SK-N-MC (cell line): ENCODE measurements around the gene FBLN2.

Experiments used
- DNase-seq: peaks from one replicate; pipeline ENCODE4 v3.0.0-alpha.2; 2011; ENCODE audit warnings: low read depth, low spot score
- H3K27ac ChIP-seq: fragments of 200-600 bp; sonication (generic); 2 replicates; pipeline ENCODE4 v1.5.1; 2016; ENCODE audit warnings: mixed run types
- H3K36me3 ChIP-seq: fragments of 200-600 bp; sonication (generic); 2 replicates; pipeline ENCODE4 v1.6.1; 2017; ENCODE audit warnings: antibody characterized with exemption, low read length, mixed read lengths; ENCODE audit not compliant: insufficient read depth
- H3K4me3 ChIP-seq: fragments of 200-600 bp; sonication (generic); 2 replicates; pipeline ENCODE4 v1.5.1; 2016
- H3K9ac ChIP-seq: fragments of 200-600 bp; sonication (generic); 2 replicates; pipeline ENCODE4 v1.8.0; 2017; ENCODE audit warnings: mixed run types, mixed read lengths; ENCODE audit not compliant: insufficient read length
- H3K9me3 ChIP-seq: fragments of 200-600 bp; sonication (generic); 2 replicates; pipeline ENCODE4 v1.6.1; 2017; ENCODE audit warnings: low read depth, mild to moderate bottlenecking, antibody characterized with exemption, low read length, moderate library complexity, mixed read lengths
- EZH2 ChIP-seq: fragments of 200-600 bp; sonication (generic); IDR thresholded peaks from one replicate; pipeline ENCODE4 v1.6.1; 2017; ENCODE audit warnings: antibody characterized with exemption
- FOXP2 ChIP-seq: optimal IDR thresholded peaks from 2 replicates; pipeline ENCODE3; 2011; ENCODE audit warnings: mild to moderate bottlenecking, moderate library complexity; ENCODE audit not compliant: insufficient read depth; ENCODE audit errors: extremely low read length, control extremely low read depth
- POLR2AphosphoS5 ChIP-seq: IDR thresholded peaks from 2 replicates; pipeline ENCODE4 v1.6.1; 2012; ENCODE audit warnings: mild to moderate bottlenecking, low read depth, low read length, borderline replicate concordance

FBLN2 gene

GRCh38 chr3:13681931-13682330 lies 133.0 kb downstream of the FBLN2 start:
- Histone ChIP-seq H3K36me3 (no peaks in the 10 kb centered on the region), H3K9ac (no peak overlapping the region), H3K27ac (no peak overlapping the region), H3K9me3 (no peaks in the 10 kb centered on the region), H3K4me3 (no peak overlapping the region)
- no peak for TF ChIP-seq FOXP2
- TF ChIP-seq EZH2, result no peak
- no peak for TF ChIP-seq POLR2AphosphoS5
- no peak for DNase-seq

GRCh38 chr3:13682331-13683013 lies 133.5 kb downstream of the FBLN2 start:
- Histone ChIP-seq H3K9me3 (no peaks in the 10 kb centered on the region), H3K9ac (no peak overlapping the region), H3K4me3 (no peak overlapping the region), H3K36me3 (no peaks in the 10 kb centered on the region), H3K27ac (no peak overlapping the region)
- no peak for DNase-seq
- no peak for TF ChIP-seq POLR2AphosphoS5
- no peak for TF ChIP-seq FOXP2
- no peak for TF ChIP-seq EZH2

GRCh38 chr3:13683288-13683687 lies 134.4 kb downstream of the FBLN2 start:
- DNase-seq, result no peak
- Histone ChIP-seq H3K4me3 (no peak overlapping the region), H3K9ac (no peak overlapping the region), H3K9me3 (no peaks in the 10 kb centered on the region), H3K36me3 (no peaks in the 10 kb centered on the region), H3K27ac (no peak overlapping the region)
- TF ChIP-seq EZH2 (no peak), POLR2AphosphoS5 (no peak), FOXP2 (no peak)

GRCh38 chr3:13683772-13684171 lies 134.8 kb downstream of the FBLN2 start:
- H3K9ac ChIP-seq, result no peak overlapping the region
- H3K36me3 ChIP-seq, result no peaks in the 10 kb centered on the region

GRCh38 chr3:13684350-13684749 lies 135.4 kb downstream of the FBLN2 start:
- Histone ChIP-seq H3K4me3 (no peak overlapping the region), H3K9ac (no peak overlapping the region), H3K9me3 (no peaks in the 10 kb centered on the region), H3K27ac (no peak overlapping the region), H3K36me3 (no peaks in the 10 kb centered on the region)
- no peak for DNase-seq
- no peak for TF ChIP-seq EZH2
- no peak for TF ChIP-seq POLR2AphosphoS5
- TF ChIP-seq FOXP2, result no peak

More at GRCh38 chr3:13683772-13684171, 134.8 kb downstream of the FBLN2 start:
- H3K9me3 ChIP-seq, result no peaks in the 10 kb centered on the region
- H3K27ac ChIP-seq, result no peak overlapping the region
- H3K4me3 ChIP-seq, result no peak overlapping the region
- no peak for TF ChIP-seq EZH2
- TF ChIP-seq POLR2AphosphoS5, result no peak
- no peak for TF ChIP-seq FOXP2
- DNase-seq, result no peak

GRCh38 chr3:13684854-13685253 lies 135.9 kb downstream of the FBLN2 start:
- TF ChIP-seq FOXP2, result no peak
- no peak for TF ChIP-seq EZH2
- no peak for TF ChIP-seq POLR2AphosphoS5
- Histone ChIP-seq H3K4me3 (no peak overlapping the region), H3K36me3 (no peaks in the 10 kb centered on the region), H3K27ac (no peak overlapping the region), H3K9me3 (no peaks in the 10 kb centered on the region), H3K9ac (no peak overlapping the region)
- DNase-seq, result no peak

- Histone ChIP-seq H3K4me3 (no peak overlapping the region), H3K9ac (no peak overlapping the region), H3K27ac (no peak overlapping the region), H3K9me3 (no peaks in the 10 kb centered on the region), H3K36me3 (no peaks in the 10 kb centered on the region)
- no peak for DNase-seq
- no peak for TF ChIP-seq FOXP2
- TF ChIP-seq EZH2, result no peak
- TF ChIP-seq POLR2AphosphoS5, result no peak
Observed at GRCh38 chr3:13685721-13686120, 136.8 kb downstream of the FBLN2 start.

GRCh38 chr3:13686367-13687160 lies 137.6 kb downstream of the FBLN2 start:
- H3K9me3 ChIP-seq, result no peaks in the 10 kb centered on the region
- no peak overlapping the region for H3K27ac ChIP-seq
- no peak for DNase-seq
- no peaks in the 10 kb centered on the region for H3K36me3 ChIP-seq
- no peak overlapping the region for H3K9ac ChIP-seq
- no peak for TF ChIP-seq FOXP2
- TF ChIP-seq EZH2, result no peak
- TF ChIP-seq POLR2AphosphoS5, result no peak
- H3K4me3 ChIP-seq, result no peak overlapping the region

GRCh38 chr3:13687517-13687943 lies 138.6 kb downstream of the FBLN2 start:
- H3K4me3 ChIP-seq, result no peak overlapping the region
- H3K27ac ChIP-seq, result no peak overlapping the region
- no peak for DNase-seq
- H3K9ac ChIP-seq, result no peak overlapping the region
- H3K36me3 ChIP-seq, result no peaks in the 10 kb centered on the region
- no peaks in the 10 kb centered on the region for H3K9me3 ChIP-seq
- TF ChIP-seq EZH2 (no peak), POLR2AphosphoS5 (no peak), FOXP2 (no peak)
